Measurements from ENCODE around the gene EVI2B. TPM values are rescaled to one million over a fixed set of nuclear protein-coding genes. Genes with fewer than 3 reads are reported as not detected.

The EVI2B gene
- total and polyA plus RNA-seq, 4 donors = 2.8 to 5.8 (median 3.7) TPM

GRCh38 chr17:31328160-31328535, 14.3 kb upstream of the EVI2B start:
- Histone ChIP-seq H3K4me1 (ENCODE audit: control insufficient read depth in 4 of 4, insufficient read depth in 4 of 4, low read length in 3 of 4) (no peaks in the 10 kb centered on the region), H3K36me3 (ENCODE audit: control insufficient read depth in 4 of 4, insufficient read depth in 3 of 4, low read depth in 1 of 4, low read length in 3 of 4) (peaks cover 2 to 19% (median 9%) of the 10 kb centered on the region in 4 donors), H3K9ac (ENCODE audit: low read depth in 1 of 2, low read length in 2 of 2) (no peak overlapping the region), H3K27ac (ENCODE audit: low read depth in 1 of 2, low read length in 2 of 2) (no peak overlapping the region), H3K9me3 (ENCODE audit: control insufficient read depth in 4 of 4, low read length in 3 of 4) (no peaks in the 10 kb centered on the region), H3K27me3 (ENCODE audit: control insufficient read depth in 4 of 4, insufficient read depth in 4 of 4, low read length in 3 of 4) (no peaks in the 10 kb centered on the region), H3K4me3 (ENCODE audit: low read depth in 1 of 3, low read length in 3 of 3) (no peak overlapping the region)
- no peak for DNase-seq (ENCODE audit: low spot score)
- TF ChIP-seq YY1 (IDR thresholded peaks at IDR 0.05) (no peak), EGR1 (IDR thresholded peaks at IDR 0.05; ENCODE audit: low read depth in 2 of 2) (no peak), NR2F2 (IDR thresholded peaks at IDR 0.05) (no peak), HNF4G (IDR thresholded peaks at IDR 0.05) (no peak), GABPA (IDR thresholded peaks at IDR 0.05 in 1 of 2, conservative IDR thresholded peaks at IDR 0.05 in 1 of 2) (no peak), HNF4A (conservative IDR thresholded peaks at IDR 0.05) (no peak)

- no peak for DNase-seq (ENCODE audit: low spot score)
- Histone ChIP-seq H3K27ac (ENCODE audit: low read depth in 1 of 2, low read length in 2 of 2) (no peak overlapping the region), H3K9ac (ENCODE audit: low read depth in 1 of 2, low read length in 2 of 2) (no peak overlapping the region), H3K4me1 (ENCODE audit: control insufficient read depth in 4 of 4, insufficient read depth in 4 of 4, low read length in 3 of 4) (no peaks in the 10 kb centered on the region), H3K4me3 (ENCODE audit: low read depth in 1 of 3, low read length in 3 of 3) (no peak overlapping the region), H3K27me3 (ENCODE audit: control insufficient read depth in 4 of 4, insufficient read depth in 4 of 4, low read length in 3 of 4) (no peaks in the 10 kb centered on the region), H3K9me3 (ENCODE audit: control insufficient read depth in 4 of 4, low read length in 3 of 4) (no peaks in the 10 kb centered on the region), H3K36me3 (ENCODE audit: control insufficient read depth in 4 of 4, insufficient read depth in 3 of 4, low read depth in 1 of 4, low read length in 3 of 4) (peaks cover 2 to 19% (median 9%) of the 10 kb centered on the region in 4 donors)
- TF ChIP-seq FOXA2 (IDR thresholded peaks at IDR 0.05) = no peak
- TF ChIP-seq SP1 (IDR thresholded peaks at IDR 0.05) = no peak
- 98% methylated on average over 12 of the region's 12 CpGs for WGBS
Observed at GRCh38 chr17:31327534-31328159, 13.8 kb upstream of the EVI2B start.

GRCh38 chr17:31323551-31323950, 9.7 kb upstream of the EVI2B start:
- H3K9me3 ChIP-seq (ENCODE audit: control insufficient read depth in 4 of 4, low read length in 3 of 4) = no peaks in the 10 kb centered on the region
- H3K9ac ChIP-seq (ENCODE audit: low read depth in 1 of 2, low read length in 2 of 2) = no peak overlapping the region
- no peaks in the 10 kb centered on the region for H3K27me3 ChIP-seq (ENCODE audit: control insufficient read depth in 4 of 4, insufficient read depth in 4 of 4, low read length in 3 of 4)
- peaks cover 0 to 15% (median 8%) of the 10 kb centered on the region in 4 donors for H3K36me3 ChIP-seq (ENCODE audit: control insufficient read depth in 4 of 4, insufficient read depth in 3 of 4, low read depth in 1 of 4, low read length in 3 of 4)
- DNase-seq (ENCODE audit: low spot score) = no peak
- no peak overlapping the region for H3K27ac ChIP-seq (ENCODE audit: low read depth in 1 of 2, low read length in 2 of 2)
- no peak overlapping the region for H3K4me3 ChIP-seq (ENCODE audit: low read depth in 1 of 3, low read length in 3 of 3)
- H3K4me1 ChIP-seq (ENCODE audit: control insufficient read depth in 4 of 4, insufficient read depth in 4 of 4, low read length in 3 of 4) = no peaks in the 10 kb centered on the region
- no peak for TF ChIP-seq SP1 (IDR thresholded peaks at IDR 0.05)
- no peak for TF ChIP-seq HNF4A (conservative IDR thresholded peaks at IDR 0.05)
- no peak for TF ChIP-seq FOXA1 (IDR thresholded peaks at IDR 0.05)
- TF ChIP-seq HNF4G (IDR thresholded peaks at IDR 0.05) = no peak
- TF ChIP-seq, protein P1, sequence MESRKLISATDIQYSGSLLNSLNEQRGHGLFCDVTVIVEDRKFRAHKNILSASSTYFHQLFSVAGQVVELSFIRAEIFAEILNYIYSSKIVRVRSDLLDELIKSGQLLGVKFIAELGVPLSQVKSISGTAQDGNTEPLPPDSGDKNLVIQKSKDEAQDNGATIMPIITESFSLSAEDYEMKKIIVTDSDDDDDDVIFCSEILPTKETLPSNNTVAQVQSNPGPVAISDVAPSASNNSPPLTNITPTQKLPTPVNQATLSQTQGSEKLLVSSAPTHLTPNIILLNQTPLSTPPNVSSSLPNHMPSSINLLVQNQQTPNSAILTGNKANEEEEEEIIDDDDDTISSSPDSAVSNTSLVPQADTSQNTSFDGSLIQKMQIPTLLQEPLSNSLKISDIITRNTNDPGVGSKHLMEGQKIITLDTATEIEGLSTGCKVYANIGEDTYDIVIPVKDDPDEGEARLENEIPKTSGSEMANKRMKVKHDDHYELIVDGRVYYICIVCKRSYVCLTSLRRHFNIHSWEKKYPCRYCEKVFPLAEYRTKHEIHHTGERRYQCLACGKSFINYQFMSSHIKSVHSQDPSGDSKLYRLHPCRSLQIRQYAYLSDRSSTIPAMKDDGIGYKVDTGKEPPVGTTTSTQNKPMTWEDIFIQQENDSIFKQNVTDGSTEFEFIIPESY (IDR thresholded peaks at IDR 0.05) = no peak
- no peak for TF ChIP-seq FOXA2 (IDR thresholded peaks at IDR 0.05)
- no peak for TF ChIP-seq MAX (IDR thresholded peaks at IDR 0.05)
- TF ChIP-seq YY1 (IDR thresholded peaks at IDR 0.05) = no peak
- no peak for TF ChIP-seq RXRA (IDR thresholded peaks at IDR 0.05)
- TF ChIP-seq TAF1 (conservative IDR thresholded peaks at IDR 0.05) = no peak
- TF ChIP-seq CTCF (IDR thresholded peaks at IDR 0.05; ENCODE audit: low read depth, low read length, missing input control) = no peak
- no peak for TF ChIP-seq JUND (IDR thresholded peaks at IDR 0.05)

Data from liver (tissue), 9 donors.